Upper lobe of left lung (tissue), 4 donors: ENCODE measurements around the gene CST9L.

Source experiments
- EP300 ChIP-seq, 4 donors: sonication (generic); formaldehyde crosslinking; IDR thresholded peaks; one replicate each; pipeline ENCODE4 v1.5.1; 2017; ENCODE audit warnings: antibody characterized with exemption in 4 of 4, control low read depth in 2 of 4
- POLR2A ChIP-seq, 4 donors: fragments of 450-650 bp; IDR thresholded peaks; one replicate each; pipeline ENCODE4 v1.5.1; 2016 to 2017; ENCODE audit warnings: antibody characterized with exemption in 4 of 4, mild to moderate bottlenecking in 2 of 4
- TF ChIP-seq, protein P1 (sequence below), 6 experiments: fragments of 450-650 bp in 4 of 6; fragments of 200-600 bp in 2 of 6; sonication (generic) in 2 of 6; IDR thresholded peaks; one replicate each; pipeline ENCODE4 v1.5.1; 2016 to 2019; ENCODE audit warnings: antibody characterized with exemption in 6 of 6

DNA sequence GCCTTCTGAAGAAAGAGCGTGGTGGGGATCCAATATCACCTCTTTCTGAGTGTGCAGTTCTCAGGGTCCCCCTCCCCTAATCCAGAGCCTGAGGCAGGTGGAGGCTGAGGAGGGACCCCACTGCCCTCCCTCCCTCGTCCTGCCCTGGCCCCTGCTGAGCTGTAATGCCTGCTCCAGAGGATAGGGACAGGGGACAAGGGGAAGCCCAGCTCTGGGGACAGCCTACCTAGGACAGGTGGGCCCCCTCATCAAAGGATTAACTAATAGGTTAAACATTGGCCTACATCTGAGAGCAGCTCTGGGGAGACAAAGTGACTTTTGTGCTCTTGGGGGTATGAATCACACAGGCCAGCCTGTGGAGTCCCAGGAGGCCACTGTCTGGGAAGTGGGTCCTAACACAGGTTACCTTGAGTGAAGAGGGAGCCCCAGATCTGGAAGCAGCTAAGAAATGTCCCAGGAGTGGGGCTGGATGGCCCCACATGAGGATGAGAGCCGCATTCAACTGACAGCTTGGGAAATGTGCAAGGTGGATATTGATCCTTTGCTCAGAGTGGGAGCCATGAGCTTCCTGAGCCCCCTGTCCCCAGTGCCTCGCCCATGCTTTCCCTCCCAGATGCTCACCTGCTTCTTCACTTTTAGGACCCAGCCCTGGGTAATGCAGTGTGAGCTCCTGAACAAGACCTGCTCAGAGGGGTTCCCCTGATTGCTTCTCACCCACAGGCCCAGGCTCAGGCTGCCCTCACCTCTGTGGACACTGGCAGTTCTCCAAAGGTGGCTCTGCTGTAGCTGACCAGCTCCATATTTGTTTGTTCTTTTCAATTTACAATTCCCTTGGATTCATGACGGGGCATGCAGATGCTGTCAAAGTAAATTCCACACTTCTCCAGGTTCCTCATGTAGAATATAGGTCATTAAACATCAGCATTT is 17.8 kb upstream of the CST9L start:
- TF ChIP-seq, protein P1, sequence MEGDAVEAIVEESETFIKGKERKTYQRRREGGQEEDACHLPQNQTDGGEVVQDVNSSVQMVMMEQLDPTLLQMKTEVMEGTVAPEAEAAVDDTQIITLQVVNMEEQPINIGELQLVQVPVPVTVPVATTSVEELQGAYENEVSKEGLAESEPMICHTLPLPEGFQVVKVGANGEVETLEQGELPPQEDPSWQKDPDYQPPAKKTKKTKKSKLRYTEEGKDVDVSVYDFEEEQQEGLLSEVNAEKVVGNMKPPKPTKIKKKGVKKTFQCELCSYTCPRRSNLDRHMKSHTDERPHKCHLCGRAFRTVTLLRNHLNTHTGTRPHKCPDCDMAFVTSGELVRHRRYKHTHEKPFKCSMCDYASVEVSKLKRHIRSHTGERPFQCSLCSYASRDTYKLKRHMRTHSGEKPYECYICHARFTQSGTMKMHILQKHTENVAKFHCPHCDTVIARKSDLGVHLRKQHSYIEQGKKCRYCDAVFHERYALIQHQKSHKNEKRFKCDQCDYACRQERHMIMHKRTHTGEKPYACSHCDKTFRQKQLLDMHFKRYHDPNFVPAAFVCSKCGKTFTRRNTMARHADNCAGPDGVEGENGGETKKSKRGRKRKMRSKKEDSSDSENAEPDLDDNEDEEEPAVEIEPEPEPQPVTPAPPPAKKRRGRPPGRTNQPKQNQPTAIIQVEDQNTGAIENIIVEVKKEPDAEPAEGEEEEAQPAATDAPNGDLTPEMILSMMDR (IDR thresholded peaks at IDR 0.05), result no peak
- TF ChIP-seq POLR2A (IDR thresholded peaks at IDR 0.05), result no peak
- no peak for TF ChIP-seq EP300 (IDR thresholded peaks at IDR 0.05)
